T follicular helper cell (primary cell): ENCODE data around the gene RIMS1.

Experiments
- DNase-seq: peaks from one replicate; pipeline ENCODE4 v3.0.0-alpha.2; 2020; ENCODE audit warnings: low read depth

RIMS1 gene

GRCh38 chr6:72413884-72414283, 527.5 kb downstream of the RIMS1 start:
- no peak for DNase-seq

GRCh38 chr6:72414657-72415056, 528.3 kb downstream of the RIMS1 start:
- DNase-seq = no peak

- no peak for DNase-seq
Measured at GRCh38 chr6:72416744-72417465, 530.6 kb downstream of the RIMS1 start.

GRCh38 chr6:72417759-72418158, 531.4 kb downstream of the RIMS1 start:
- DNase-seq = no peak

GRCh38 chr6:72418495-72418894, 532.1 kb downstream of the RIMS1 start:
- no peak for DNase-seq

GRCh38 chr6:72419966-72420365, 533.6 kb downstream of the RIMS1 start:
- DNase-seq = no peak

- DNase-seq = no peak
Measured at GRCh38 chr6:72420409-72420808, 534.1 kb downstream of the RIMS1 start.

GRCh38 chr6:72421387-72421786, 535.0 kb downstream of the RIMS1 start:
- no peak for DNase-seq

- DNase-seq = no peak
Measured at GRCh38 chr6:72422171-72422570, 535.8 kb downstream of the RIMS1 start.

GRCh38 chr6:72424476-72424875, 538.1 kb downstream of the RIMS1 start:
- no peak for DNase-seq

GRCh38 chr6:72425003-72425681, 538.8 kb downstream of the RIMS1 start:
- DNase-seq = no peak

GRCh38 chr6:72440611-72441010, 554.3 kb downstream of the RIMS1 start:
- DNase-seq = no peak

- DNase-seq = no peak
Measured at GRCh38 chr6:72446430-72446829, 560.1 kb downstream of the RIMS1 start.
